ENCODE results near the gene AHRR. TPM values are rescaled to one million over a fixed set of nuclear protein-coding genes. Genes with fewer than 3 reads are reported as not detected.

AHRR gene
- total RNA-seq, 1 experiment from 2014 or later: 3.2 TPM

DNA sequence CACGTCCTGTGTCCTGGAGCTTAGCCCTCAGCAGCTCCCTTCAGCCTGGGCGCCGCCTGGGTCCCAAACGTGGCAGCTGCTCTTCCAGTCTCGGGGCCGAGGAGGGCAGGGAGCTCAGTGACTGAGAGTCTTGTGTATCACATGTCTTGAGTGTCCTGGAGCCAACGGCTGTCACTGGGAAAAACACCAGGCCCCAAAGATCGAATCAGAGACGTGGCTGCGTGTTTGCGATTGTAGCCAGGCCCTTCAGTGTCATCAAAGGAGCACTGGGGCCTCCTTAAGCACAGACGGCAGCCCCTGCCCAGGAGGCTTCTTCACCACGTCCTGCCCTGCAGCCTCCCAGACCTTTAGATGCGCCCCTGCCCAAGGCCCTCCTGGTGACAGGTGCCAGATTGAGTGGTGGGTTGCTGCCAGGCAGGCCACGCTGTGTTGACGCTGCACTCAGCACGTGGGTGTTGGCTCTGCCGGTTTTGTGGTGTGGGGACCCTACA lies 115.8 kb downstream of the AHRR start:
- CTCF ChIA-PET: interaction anchor here (0.6 to 11.2 kb wide), 7 partner anchors 9 to 120 kb away, joined by 3 to 94 read pairs (median 3); partner anchors contain the start of gene AHRR
- no peak for TF ChIP-seq CTCF (IDR thresholded peaks at IDR 0.05; ENCODE audit: unreplicated experiment)
- Mint-ChIP-seq H3K27ac (ENCODE audit: low read depth, unreplicated experiment) (no peak overlapping the region), H3K4me1 (ENCODE audit: insufficient read depth, unreplicated experiment) (no peaks in the 10 kb centered on the region), H3K9me3 (ENCODE audit: unreplicated experiment) (no peaks in the 10 kb centered on the region), H3K4me3 (ENCODE audit: unreplicated experiment) (no peak overlapping the region), H3K36me3 (ENCODE audit: insufficient read depth, unreplicated experiment) (no peaks in the 10 kb centered on the region), H3K27me3 (ENCODE audit: insufficient read depth, unreplicated experiment) (no peaks in the 10 kb centered on the region)
- intact Hi-C loops (cut with micrococcal nuclease): no loop called here
- DNase-seq (ENCODE audit: unreplicated experiment): no peak
- POLR2A ChIA-PET: interaction anchor here (1.4 kb wide), 1 partner anchor 166 kb away, joined by 3 read pairs; the partner anchor contains the start of gene PDCD6
- no TSS peak for BruUV-seq (replicated peaks)

DNA sequence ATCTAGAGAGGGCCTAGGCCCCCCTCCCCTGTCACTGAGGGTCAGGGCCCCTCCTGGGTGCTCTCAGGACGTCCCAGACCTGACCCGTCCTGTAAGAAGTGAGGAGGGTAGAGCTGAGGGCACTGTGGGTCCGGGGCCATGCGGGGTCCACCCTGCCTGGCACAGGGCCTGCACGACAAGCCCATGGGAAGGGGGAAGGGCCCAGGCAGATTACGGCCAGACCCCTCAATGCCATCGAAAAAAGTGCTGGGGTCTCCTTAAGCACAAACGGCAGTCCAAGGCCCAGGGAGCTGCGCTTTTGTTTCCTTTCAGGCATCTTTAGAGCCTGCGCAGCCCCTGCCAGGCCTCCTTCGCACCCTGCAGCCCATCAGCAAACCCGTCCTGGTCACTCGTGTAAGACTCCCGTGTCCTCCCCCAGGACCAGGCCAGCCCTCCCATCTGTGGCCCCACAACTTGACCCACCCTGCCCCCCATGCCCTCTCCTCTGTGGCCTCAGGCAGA lies 117.0 kb downstream of the AHRR start:
- Mint-ChIP-seq H3K9me3 (ENCODE audit: unreplicated experiment) (no peaks in the 10 kb centered on the region), H3K36me3 (ENCODE audit: insufficient read depth, unreplicated experiment) (no peaks in the 10 kb centered on the region), H3K4me1 (ENCODE audit: insufficient read depth, unreplicated experiment) (no peaks in the 10 kb centered on the region), H3K4me3 (ENCODE audit: unreplicated experiment) (no peak overlapping the region), H3K27ac (ENCODE audit: low read depth, unreplicated experiment) (no peak overlapping the region), H3K27me3 (ENCODE audit: insufficient read depth, unreplicated experiment) (no peaks in the 10 kb centered on the region)
- ChIA-PET POLR2A (no interaction called here), CTCF (interaction anchor here (0.7 kb wide), 2 partner anchors 8 to 115 kb away, joined by 3 read pairs; no protein-coding TSS in a partner anchor)
- DNase-seq (ENCODE audit: unreplicated experiment): no peak
- BruUV-seq (replicated peaks): no TSS peak
- TF ChIP-seq CTCF (IDR thresholded peaks at IDR 0.05; ENCODE audit: unreplicated experiment): no peak
- intact Hi-C loops (cut with micrococcal nuclease): no loop called here

GRCh38 chr5:439181-439580 lies 117.7 kb downstream of the AHRR start:
- BruUV-seq (replicated peaks): no TSS peak
- TF ChIP-seq CTCF (IDR thresholded peaks at IDR 0.05; ENCODE audit: unreplicated experiment): no peak
- Mint-ChIP-seq H3K27ac (ENCODE audit: low read depth, unreplicated experiment) (no peak overlapping the region), H3K27me3 (ENCODE audit: insufficient read depth, unreplicated experiment) (no peaks in the 10 kb centered on the region), H3K4me3 (ENCODE audit: unreplicated experiment) (no peak overlapping the region), H3K36me3 (ENCODE audit: insufficient read depth, unreplicated experiment) (no peaks in the 10 kb centered on the region), H3K4me1 (ENCODE audit: insufficient read depth, unreplicated experiment) (peaks cover under 1% of the 10 kb centered on the region), H3K9me3 (ENCODE audit: unreplicated experiment) (no peaks in the 10 kb centered on the region)
- DNase-seq (ENCODE audit: unreplicated experiment): no peak
- intact Hi-C loops (cut with micrococcal nuclease): no loop called here
- POLR2A ChIA-PET: no interaction called here
- CTCF ChIA-PET: interaction anchor here (0.6 to 1.1 kb wide), 3 partner anchors 9 to 33 kb away, joined by 3 read pairs; no protein-coding TSS in a partner anchor

DNA sequence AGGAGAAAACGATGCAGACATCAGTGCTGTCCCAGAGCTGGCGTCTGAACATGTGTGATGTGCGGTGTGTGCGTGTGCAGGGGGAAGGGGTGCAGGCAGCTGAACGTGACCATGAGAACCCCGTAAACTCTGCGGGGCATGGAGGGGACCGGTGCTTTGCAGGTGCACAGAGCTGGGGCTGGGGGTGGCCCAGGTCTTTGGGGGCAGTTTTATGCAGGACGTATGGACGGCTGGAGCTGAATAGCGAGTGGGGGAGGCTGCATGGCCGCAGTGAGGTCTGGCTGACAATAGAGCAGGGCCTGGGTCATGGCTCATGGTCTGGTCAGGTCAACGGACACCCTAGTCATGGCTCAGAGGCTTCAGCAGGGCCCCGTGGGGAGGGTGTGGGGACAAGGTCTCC lies 118.1 kb downstream of the AHRR start:
- peaks cover 5% of the 10 kb centered on the region for H3K4me1 Mint-ChIP-seq (ENCODE audit: insufficient read depth, unreplicated experiment)
- peaks cover 3% of the 10 kb centered on the region for H3K36me3 Mint-ChIP-seq (ENCODE audit: insufficient read depth, unreplicated experiment)
- ChIA-PET POLR2A (no interaction called here), CTCF (interaction anchor here (0.6 to 1.1 kb wide), 2 partner anchors 31 to 33 kb away, joined by 3 read pairs; no protein-coding TSS in a partner anchor)
- no peak overlapping the region for H3K4me3 Mint-ChIP-seq (ENCODE audit: unreplicated experiment)
- H3K27me3 Mint-ChIP-seq (ENCODE audit: insufficient read depth, unreplicated experiment): no peaks in the 10 kb centered on the region
- no peak for TF ChIP-seq CTCF (IDR thresholded peaks at IDR 0.05; ENCODE audit: unreplicated experiment)
- no peak for DNase-seq (ENCODE audit: unreplicated experiment)
- no peaks in the 10 kb centered on the region for H3K9me3 Mint-ChIP-seq (ENCODE audit: unreplicated experiment)
- no TSS peak for BruUV-seq (replicated peaks)
- no peak overlapping the region for H3K27ac Mint-ChIP-seq (ENCODE audit: low read depth, unreplicated experiment)
- intact Hi-C loops (cut with micrococcal nuclease): loop anchor here (10.0 kb wide), 1 partner anchor 465 kb away; no protein-coding TSS in a partner anchor
